ENCODE data around the gene KNL1.

The KNL1 gene

DNA sequence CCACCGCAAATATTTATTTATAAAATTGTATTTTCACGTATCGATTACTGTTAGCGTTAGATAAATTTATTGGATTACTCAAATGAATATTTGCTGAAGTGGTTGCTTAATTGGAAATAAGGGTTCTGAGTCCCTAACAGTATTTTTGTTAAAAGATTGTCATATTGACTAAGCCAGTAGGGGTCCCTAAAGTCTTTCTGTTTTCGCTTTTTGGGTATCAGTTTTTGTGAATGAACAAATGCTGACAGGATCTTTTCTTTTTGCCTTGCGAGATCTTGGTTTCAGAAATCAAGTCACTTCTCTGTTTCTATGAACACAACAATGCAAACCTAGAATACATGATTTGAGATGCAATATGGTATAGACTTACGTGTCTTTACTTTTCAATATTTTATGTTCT is 108.0 kb downstream of the KNL1 start:
- no peak overlapping the region for H3K4me3 ChIP-seq
- no peak overlapping the region for H3K27ac ChIP-seq

DNA sequence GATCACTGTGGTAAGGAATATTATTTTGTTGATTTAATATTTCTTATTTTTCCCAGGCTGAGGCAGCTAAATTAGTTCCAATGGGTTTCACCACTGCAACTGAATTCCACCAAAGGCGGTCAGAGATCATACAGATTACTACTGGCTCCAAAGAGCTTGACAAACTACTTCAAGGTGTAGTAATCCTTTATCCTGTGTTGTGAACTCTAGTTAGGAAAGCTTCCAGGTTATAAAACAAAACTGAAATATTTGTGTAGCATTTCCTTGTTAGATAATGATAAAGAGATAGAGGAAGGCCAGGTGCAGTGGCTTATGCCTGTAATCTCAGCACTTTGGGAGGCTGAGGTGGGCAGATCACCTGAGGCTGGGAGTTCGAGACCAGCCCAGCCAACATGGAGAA is 112.1 kb downstream of the KNL1 start:
- H3K4me3 ChIP-seq, result no peak overlapping the region
- no peak overlapping the region for H3K27ac ChIP-seq

Measured in skin epidermis (tissue), 12 donors.